Measurements from ENCODE around the gene CCSER1.

The CCSER1 gene

DNA sequence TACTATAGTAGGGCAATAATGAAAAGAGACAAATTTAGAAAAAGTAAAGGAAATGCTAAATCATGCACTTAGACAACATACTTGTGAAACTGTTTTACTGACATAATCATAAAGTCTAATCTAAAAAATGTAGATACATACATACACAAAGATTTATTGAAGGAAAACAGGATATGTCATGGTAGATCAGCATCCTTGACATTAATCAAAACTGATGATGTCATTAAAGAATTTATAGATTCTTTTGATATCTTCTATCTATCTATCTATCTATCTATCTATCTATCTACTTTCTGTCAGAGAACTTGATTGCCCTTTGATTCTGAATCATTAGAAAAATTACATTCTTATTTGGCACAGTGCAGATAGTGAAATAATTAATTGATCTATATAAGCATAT is 311.3 kb downstream of the CCSER1 start:
- TF ChIP-seq, protein P1, sequence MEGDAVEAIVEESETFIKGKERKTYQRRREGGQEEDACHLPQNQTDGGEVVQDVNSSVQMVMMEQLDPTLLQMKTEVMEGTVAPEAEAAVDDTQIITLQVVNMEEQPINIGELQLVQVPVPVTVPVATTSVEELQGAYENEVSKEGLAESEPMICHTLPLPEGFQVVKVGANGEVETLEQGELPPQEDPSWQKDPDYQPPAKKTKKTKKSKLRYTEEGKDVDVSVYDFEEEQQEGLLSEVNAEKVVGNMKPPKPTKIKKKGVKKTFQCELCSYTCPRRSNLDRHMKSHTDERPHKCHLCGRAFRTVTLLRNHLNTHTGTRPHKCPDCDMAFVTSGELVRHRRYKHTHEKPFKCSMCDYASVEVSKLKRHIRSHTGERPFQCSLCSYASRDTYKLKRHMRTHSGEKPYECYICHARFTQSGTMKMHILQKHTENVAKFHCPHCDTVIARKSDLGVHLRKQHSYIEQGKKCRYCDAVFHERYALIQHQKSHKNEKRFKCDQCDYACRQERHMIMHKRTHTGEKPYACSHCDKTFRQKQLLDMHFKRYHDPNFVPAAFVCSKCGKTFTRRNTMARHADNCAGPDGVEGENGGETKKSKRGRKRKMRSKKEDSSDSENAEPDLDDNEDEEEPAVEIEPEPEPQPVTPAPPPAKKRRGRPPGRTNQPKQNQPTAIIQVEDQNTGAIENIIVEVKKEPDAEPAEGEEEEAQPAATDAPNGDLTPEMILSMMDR (conservative IDR thresholded peaks at IDR 0.05), result no peak
- H3K27ac ChIP-seq, result no peak overlapping the region

DNA sequence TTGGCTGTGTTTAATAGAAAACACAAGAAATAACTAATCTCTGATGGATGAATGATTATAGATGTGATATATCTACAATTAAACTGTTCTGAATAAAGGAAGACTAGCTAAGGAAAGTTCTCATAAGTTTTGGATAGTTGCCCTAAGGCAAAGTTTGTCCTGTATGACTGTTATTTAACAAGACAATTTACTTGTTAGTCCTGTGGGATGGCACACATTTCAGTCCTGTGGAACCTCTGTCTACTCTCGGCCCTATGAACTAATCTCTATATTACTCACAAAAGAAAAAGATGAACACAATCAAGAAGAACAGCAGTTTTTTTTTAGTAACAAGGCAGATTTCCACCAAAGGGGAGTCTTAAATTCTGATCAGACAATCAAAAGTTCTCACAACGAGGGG is 314.6 kb downstream of the CCSER1 start:
- TF ChIP-seq, protein P1 (conservative IDR thresholded peaks at IDR 0.05), result no peak
- H3K27ac ChIP-seq, result peak overlapping the region; percentile 62; the same call in 1 of the 2 replicates

DNA sequence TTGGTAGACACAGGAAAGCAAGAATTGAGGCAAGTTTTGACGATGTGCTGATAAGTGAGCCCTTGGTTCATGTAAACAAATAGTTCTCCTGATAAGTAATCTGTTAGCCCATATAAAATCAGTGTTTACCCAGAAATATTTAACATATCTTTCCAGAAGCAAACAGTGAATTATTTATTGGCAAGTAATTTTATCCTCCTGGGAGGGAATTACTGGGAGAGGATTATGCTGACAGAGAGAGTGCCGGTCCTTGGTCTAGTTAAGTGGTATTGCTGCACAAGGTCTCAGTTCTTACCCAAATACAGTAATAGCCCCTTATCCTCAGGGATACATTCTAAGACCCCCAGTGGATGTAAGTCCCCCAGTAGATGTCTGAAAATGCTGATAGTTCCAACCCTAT is 315.4 kb downstream of the CCSER1 start:
- peak overlapping the region; percentile 62; the same call in 1 of the 2 replicates for H3K27ac ChIP-seq
- TF ChIP-seq, protein P1 (conservative IDR thresholded peaks at IDR 0.05), result no peak

DNA sequence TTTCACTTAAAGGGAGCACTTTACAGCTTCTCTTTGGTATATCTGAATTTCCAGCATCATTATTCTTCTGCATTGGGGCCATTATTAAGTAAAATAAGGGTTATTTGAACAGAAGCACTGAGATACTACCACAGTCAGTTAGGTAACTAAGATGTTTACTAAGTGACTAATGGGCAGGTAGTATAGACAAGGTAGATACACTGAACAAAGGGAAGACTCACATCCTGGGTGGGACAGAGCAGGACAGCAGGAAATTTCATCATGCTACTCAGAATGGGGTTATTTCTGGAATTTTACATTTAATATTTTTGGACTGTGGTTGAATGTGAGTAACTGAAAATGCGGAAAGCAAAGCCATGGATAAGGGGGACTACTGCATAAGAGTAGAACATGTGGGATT is 316.0 kb downstream of the CCSER1 start:
- peak overlapping the region; percentile 62; the same call in 1 of the 2 replicates for H3K27ac ChIP-seq
- TF ChIP-seq, protein P1 (conservative IDR thresholded peaks at IDR 0.05), result no peak

DNA sequence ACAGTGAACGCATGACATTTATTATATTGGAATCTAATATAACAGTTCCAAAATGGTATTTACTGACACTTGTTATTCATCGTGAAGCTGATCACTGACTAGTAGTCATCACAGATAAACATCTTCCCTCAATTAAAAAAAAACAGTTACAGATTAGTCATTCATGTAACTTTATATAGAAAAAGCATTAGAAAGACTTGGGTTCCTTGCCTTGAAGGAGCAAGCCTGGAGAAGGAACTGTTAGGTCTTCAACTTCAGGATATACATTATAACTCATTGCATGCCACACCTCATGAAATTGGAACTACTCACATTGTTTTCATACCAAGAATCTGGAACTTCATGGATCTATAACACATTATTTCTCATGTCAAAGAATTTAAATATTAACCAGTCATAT is 317.7 kb downstream of the CCSER1 start:
- TF ChIP-seq, protein P1 (conservative IDR thresholded peaks at IDR 0.05), result no peak
- H3K27ac ChIP-seq, result no peak overlapping the region

DNA sequence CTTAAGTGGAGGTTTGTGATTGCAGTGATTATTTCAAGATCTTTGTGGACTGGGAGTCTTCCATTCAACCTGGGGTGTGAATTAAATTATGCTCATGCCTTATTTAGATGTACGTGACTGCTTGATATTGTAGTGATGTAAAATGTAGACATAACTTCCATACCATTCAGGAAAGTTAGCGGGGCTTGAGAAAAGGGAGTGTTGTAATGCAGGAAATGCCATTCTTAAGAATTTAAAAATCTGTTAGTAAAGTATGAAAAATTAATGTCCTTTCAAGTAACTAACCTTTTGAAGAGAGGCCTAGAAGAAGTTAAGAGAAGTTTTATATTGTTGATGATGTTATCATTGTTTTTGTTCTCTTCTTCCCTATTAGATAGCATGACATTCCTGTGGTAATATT is 318.2 kb downstream of the CCSER1 start:
- TF ChIP-seq, protein P1 (conservative IDR thresholded peaks at IDR 0.05), result no peak
- H3K27ac ChIP-seq, result no peak overlapping the region

DNA sequence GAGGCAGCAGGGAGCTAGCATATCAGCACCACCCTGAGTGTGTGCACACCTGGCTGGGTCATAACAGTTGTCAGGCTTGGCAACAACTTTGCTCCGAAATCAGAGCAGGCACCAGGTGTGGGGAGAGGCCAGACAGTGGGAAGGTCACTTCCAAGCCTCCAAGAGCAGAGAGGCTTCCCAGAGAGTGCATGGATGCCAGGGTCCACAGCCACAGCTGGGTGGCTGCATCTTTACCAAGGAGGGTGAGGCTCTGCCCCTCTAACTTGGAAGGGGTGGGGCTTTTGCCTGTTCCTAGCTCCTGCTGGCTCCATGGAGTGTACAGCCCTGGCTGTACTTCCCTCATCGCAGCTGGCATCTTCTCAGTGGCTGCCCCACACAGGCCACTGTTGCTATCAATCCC is 322.4 kb downstream of the CCSER1 start:
- TF ChIP-seq, protein P1 (conservative IDR thresholded peaks at IDR 0.05), result no peak
- no peak overlapping the region for H3K27ac ChIP-seq
